GM06990 (cell line): ENCODE data around the gene MEGF11.

ENCODE experiments used
- DNase-seq: peaks from one replicate; pipeline ENCODE4 v3.0.0-alpha.2; 2011; ENCODE audit not compliant: insufficient read length; ENCODE audit errors: extremely low read depth
- H3K27me3 ChIP-seq: replicated peaks from 2 replicates; pipeline ENCODE4 v1.6.0; 2011; ENCODE audit warnings: low read length; ENCODE audit not compliant: control insufficient read depth, insufficient read depth
- H3K36me3 ChIP-seq: 2 replicates; pipeline ENCODE4 v1.5.1; 2011; ENCODE audit warnings: low read length; ENCODE audit not compliant: control insufficient read depth, insufficient read depth
- H3K4me3 ChIP-seq: replicated peaks from 2 replicates; pipeline ENCODE4 v1.5.1; 2011; ENCODE audit warnings: low read depth, mild to moderate bottlenecking, control low read depth, low read length
- CTCF ChIP-seq: IDR thresholded peaks from 2 replicates; pipeline ENCODE4 v1.5.1; 2011; ENCODE audit warnings: low read length, control low read depth, mild to moderate bottlenecking, inconsistent platforms; ENCODE audit not compliant: insufficient read depth, poor library complexity, severe bottlenecking

MEGF11 gene

GRCh38 chr15:66238318-66238717 lies 15.2 kb downstream of the MEGF11 start:
- no peak for DNase-seq
- no peak for TF ChIP-seq CTCF
- Histone ChIP-seq H3K4me3 (no peak overlapping the region), H3K27me3 (no peaks in the 10 kb centered on the region; the same call in none of the 2 replicates), H3K36me3 (no peaks in the 10 kb centered on the region)

GRCh38 chr15:66237513-66238235 lies 15.9 kb downstream of the MEGF11 start:
- H3K36me3 ChIP-seq = no peaks in the 10 kb centered on the region
- no peak for TF ChIP-seq CTCF
- H3K4me3 ChIP-seq = no peak overlapping the region
- no peak for DNase-seq
- H3K27me3 ChIP-seq = no peaks in the 10 kb centered on the region; the same call in none of the 2 replicates

GRCh38 chr15:66236806-66237375 lies 16.7 kb downstream of the MEGF11 start:
- Histone ChIP-seq H3K4me3 (no peak overlapping the region), H3K27me3 (no peaks in the 10 kb centered on the region; the same call in none of the 2 replicates), H3K36me3 (no peaks in the 10 kb centered on the region)
- DNase-seq = no peak
- TF ChIP-seq CTCF = no peak

- TF ChIP-seq CTCF = no peak
- Histone ChIP-seq H3K27me3 (no peaks in the 10 kb centered on the region; the same call in none of the 2 replicates), H3K4me3 (no peak overlapping the region), H3K36me3 (no peaks in the 10 kb centered on the region)
- no peak for DNase-seq
Measured at GRCh38 chr15:66235866-66236265, 17.7 kb downstream of the MEGF11 start.

GRCh38 chr15:66234798-66235197 lies 18.8 kb downstream of the MEGF11 start:
- no peak for DNase-seq
- no peak overlapping the region for H3K4me3 ChIP-seq
- H3K27me3 ChIP-seq = no peaks in the 10 kb centered on the region; the same call in none of the 2 replicates
- H3K36me3 ChIP-seq = no peaks in the 10 kb centered on the region
- no peak for TF ChIP-seq CTCF
